ENCODE results near the gene SAMD11.

SAMD11 gene

GRCh38 chr1:959731-960362 is 36.1 kb downstream of the SAMD11 start:
- peaks cover 53% of the 10 kb centered on the region for H3K4me1 Mint-ChIP-seq (ENCODE audit: low read depth)
- peak overlapping the region; percentile 94 for H3K4me3 Mint-ChIP-seq
- H3K27ac Mint-ChIP-seq, result peak overlapping the region; percentile 85
- H3K9me3 Mint-ChIP-seq, result no peaks in the 10 kb centered on the region
- H3K36me3 Mint-ChIP-seq (ENCODE audit: low read depth), result peaks cover 69% of the 10 kb centered on the region
- intact Hi-C loops (cut with micrococcal nuclease), result loop anchor here (5.0 kb wide), 1 partner anchor 53 kb away; no protein-coding TSS in a partner anchor
- peaks cover 21% of the 10 kb centered on the region for H3K27me3 Mint-ChIP-seq

- Mint-ChIP-seq H3K27ac (peak within 1 kb of the TSS; percentile 85), H3K4me3 (peak within 1 kb of the TSS; percentile 94), H3K36me3 (ENCODE audit: low read depth) (peaks cover 69% of the 10 kb centered on the region), H3K9me3 (no peaks in the 10 kb centered on the region), H3K27me3 (peaks cover 27% of the 10 kb centered on the region), H3K4me1 (ENCODE audit: low read depth) (peaks cover 53% of the 10 kb centered on the region)
- intact Hi-C loops (cut with micrococcal nuclease), result no loop called here
Measured at GRCh38 chr1:960363-961131, 36.8 kb downstream of the SAMD11 start, which contains the start of gene KLHL17. Gene KLHL17 (plus strand): TSS chr1:960584. CDS start chr1:960694, 110 bp downstream.

GRCh38 chr1:961132-961669 is 37.5 kb downstream of the SAMD11 start:
- peak overlapping the region; percentile 64 for H3K4me3 Mint-ChIP-seq
- peaks cover 29% of the 10 kb centered on the region for H3K27me3 Mint-ChIP-seq
- peaks cover 65% of the 10 kb centered on the region for H3K36me3 Mint-ChIP-seq (ENCODE audit: low read depth)
- H3K9me3 Mint-ChIP-seq, result no peaks in the 10 kb centered on the region
- peaks cover 53% of the 10 kb centered on the region for H3K4me1 Mint-ChIP-seq (ENCODE audit: low read depth)
- intact Hi-C loops (cut with micrococcal nuclease), result no loop called here
- H3K27ac Mint-ChIP-seq, result no peak overlapping the region

GRCh38 chr1:962381-963300 is 38.9 kb downstream of the SAMD11 start:
- Mint-ChIP-seq H3K27me3 (peaks cover 35% of the 10 kb centered on the region), H3K4me1 (ENCODE audit: low read depth) (peaks cover 47% of the 10 kb centered on the region), H3K27ac (no peak overlapping the region), H3K4me3 (peak overlapping the region; percentile 40), H3K36me3 (ENCODE audit: low read depth) (peaks cover 50% of the 10 kb centered on the region), H3K9me3 (no peaks in the 10 kb centered on the region)
- intact Hi-C loops (cut with micrococcal nuclease), result no loop called here

GRCh38 chr1:963301-963651 is 39.6 kb downstream of the SAMD11 start:
- peaks cover 46% of the 10 kb centered on the region for H3K36me3 Mint-ChIP-seq (ENCODE audit: low read depth)
- peaks cover 41% of the 10 kb centered on the region for H3K4me1 Mint-ChIP-seq (ENCODE audit: low read depth)
- H3K9me3 Mint-ChIP-seq, result no peaks in the 10 kb centered on the region
- no peak overlapping the region for H3K4me3 Mint-ChIP-seq
- peaks cover 41% of the 10 kb centered on the region for H3K27me3 Mint-ChIP-seq
- intact Hi-C loops (cut with micrococcal nuclease), result no loop called here
- H3K27ac Mint-ChIP-seq, result no peak overlapping the region

GRCh38 chr1:963746-964525 is 40.2 kb downstream of the SAMD11 start:
- Mint-ChIP-seq H3K27me3 (peaks cover 47% of the 10 kb centered on the region), H3K9me3 (no peaks in the 10 kb centered on the region), H3K27ac (no peak overlapping the region), H3K4me1 (ENCODE audit: low read depth) (peaks cover 36% of the 10 kb centered on the region), H3K4me3 (no peak overlapping the region), H3K36me3 (ENCODE audit: low read depth) (peaks cover 40% of the 10 kb centered on the region)
- intact Hi-C loops (cut with micrococcal nuclease), result no loop called here

GRCh38 chr1:964691-965525 is 41.2 kb downstream of the SAMD11 start:
- H3K4me1 Mint-ChIP-seq (ENCODE audit: low read depth), result peaks cover 36% of the 10 kb centered on the region
- no peak overlapping the region for H3K27ac Mint-ChIP-seq
- H3K36me3 Mint-ChIP-seq (ENCODE audit: low read depth), result peaks cover 37% of the 10 kb centered on the region
- H3K4me3 Mint-ChIP-seq, result no peak overlapping the region
- H3K9me3 Mint-ChIP-seq, result no peaks in the 10 kb centered on the region
- intact Hi-C loops (cut with micrococcal nuclease), result no loop called here
- peaks cover 48% of the 10 kb centered on the region for H3K27me3 Mint-ChIP-seq

- peaks cover 49% of the 10 kb centered on the region for H3K27me3 Mint-ChIP-seq
- peak overlapping the region; percentile 42 for H3K4me3 Mint-ChIP-seq
- intact Hi-C loops (cut with micrococcal nuclease), result no loop called here
- H3K36me3 Mint-ChIP-seq (ENCODE audit: low read depth), result peaks cover 37% of the 10 kb centered on the region
- H3K27ac Mint-ChIP-seq, result no peak overlapping the region
- no peaks in the 10 kb centered on the region for H3K9me3 Mint-ChIP-seq
- H3K4me1 Mint-ChIP-seq (ENCODE audit: low read depth), result peaks cover 36% of the 10 kb centered on the region
Measured at GRCh38 chr1:965526-966134, 41.9 kb downstream of the SAMD11 start.

- intact Hi-C loops (cut with micrococcal nuclease), result no loop called here
- Mint-ChIP-seq H3K27me3 (peaks cover 53% of the 10 kb centered on the region), H3K4me1 (ENCODE audit: low read depth) (peaks cover 36% of the 10 kb centered on the region), H3K4me3 (peak within 1 kb of the TSS; percentile 88), H3K27ac (peak within 1 kb of the TSS; percentile 37), H3K9me3 (no peaks in the 10 kb centered on the region), H3K36me3 (ENCODE audit: low read depth) (peaks cover 37% of the 10 kb centered on the region)
Measured at GRCh38 chr1:966135-966703, 42.5 kb downstream of the SAMD11 start, which contains the start of gene PLEKHN1. Gene PLEKHN1 (plus strand): TSS chr1:966482. CDS start chr1:966532, 50 bp downstream.

- intact Hi-C loops (cut with micrococcal nuclease), result no loop called here
- Mint-ChIP-seq H3K4me3 (peak overlapping the region; percentile 88), H3K27me3 (peaks cover 53% of the 10 kb centered on the region), H3K27ac (peak overlapping the region; percentile 37), H3K36me3 (ENCODE audit: low read depth) (peaks cover 36% of the 10 kb centered on the region), H3K9me3 (no peaks in the 10 kb centered on the region), H3K4me1 (ENCODE audit: low read depth) (peaks cover 31% of the 10 kb centered on the region)
Measured at GRCh38 chr1:966704-967300, 43.1 kb downstream of the SAMD11 start.

- intact Hi-C loops (cut with micrococcal nuclease), result no loop called here
- H3K4me1 Mint-ChIP-seq (ENCODE audit: low read depth), result peaks cover 23% of the 10 kb centered on the region
- H3K36me3 Mint-ChIP-seq (ENCODE audit: low read depth), result peaks cover 27% of the 10 kb centered on the region
- peaks cover 57% of the 10 kb centered on the region for H3K27me3 Mint-ChIP-seq
- H3K4me3 Mint-ChIP-seq, result no peak overlapping the region
- no peaks in the 10 kb centered on the region for H3K9me3 Mint-ChIP-seq
- no peak overlapping the region for H3K27ac Mint-ChIP-seq
Measured at GRCh38 chr1:967466-968343, 44.0 kb downstream of the SAMD11 start.

All from dendritic cell treated with granulocyte-macrophage colony-stimulating factor and Interleukin-4, amounts not matched to agents 40 ng/mL and 50 ng/mL, for 4 days (primary cell).